Kidney epithelial cell (primary cell): ENCODE results near the gene SYMPK. TPM values are rescaled to one million over a fixed set of nuclear protein-coding genes. Genes with fewer than 3 reads are reported as not detected.
A peak's percentile ranks its signal among the peaks of the same experiment; 100 is the strongest.

Experiments
- DNase-seq: peaks from one replicate; pipeline ENCODE4 v3.0.0-alpha.2; 2010; ENCODE audit warnings: low read depth
- H3K27me3 ChIP-seq: 2 replicates; pipeline ENCODE4 v1.6.0; 2011; ENCODE audit warnings: low read length; ENCODE audit not compliant: control insufficient read depth, insufficient read depth
- H3K36me3 ChIP-seq: 2 replicates; pipeline ENCODE4 v1.5.1; 2011; ENCODE audit warnings: low read length; ENCODE audit not compliant: control insufficient read depth, insufficient read depth
- H3K4me3 ChIP-seq: 2 replicates; pipeline ENCODE4 v1.5.1; 2011; ENCODE audit warnings: low read depth, mild to moderate bottlenecking, control low read depth, low read length
- CTCF ChIP-seq: IDR thresholded peaks from 2 replicates; pipeline ENCODE4 v1.5.1; 2011; ENCODE audit warnings: mild to moderate bottlenecking, moderate library complexity, low read length, control low read depth, inconsistent platforms; ENCODE audit not compliant: insufficient read depth, poor library complexity, severe bottlenecking
- total RNA-seq: library from RNA; depleted of rRNA; stranded (reverse); fragments of >200 nt; gene quantifications from 2 replicates; pipeline ENCODE4 v1.2.3, GENCODE V29; 2015

SYMPK gene
- total RNA-seq, 1 donor from 2014 or later = 32.2 TPM

- Histone ChIP-seq H3K36me3 (no peaks in the 10 kb centered on the region), H3K4me3 (no peak overlapping the region), H3K27me3 (no peaks in the 10 kb centered on the region)
- DNase-seq = no peak
- no peak for TF ChIP-seq CTCF
Observed at GRCh38 chr19:45814166-45814780, 48.7 kb downstream of the SYMPK start.

- Histone ChIP-seq H3K36me3 (no peaks in the 10 kb centered on the region), H3K27me3 (no peaks in the 10 kb centered on the region), H3K4me3 (no peak overlapping the region)
- DNase-seq = no peak
- TF ChIP-seq CTCF = no peak
Observed at GRCh38 chr19:45812297-45812696, 50.6 kb downstream of the SYMPK start.

- DNase-seq = peak; percentile 70
- TF ChIP-seq CTCF = no peak
- H3K4me3 ChIP-seq = no peak overlapping the region
Observed at GRCh38 chr19:45809643-45810159, 53.2 kb downstream of the SYMPK start.

GRCh38 chr19:45805719-45806118 lies 57.2 kb downstream of the SYMPK start:
- Histone ChIP-seq H3K27me3 (peaks cover 2% of the 10 kb centered on the region), H3K4me3 (no peak overlapping the region), H3K36me3 (no peaks in the 10 kb centered on the region)
- TF ChIP-seq CTCF = no peak
- DNase-seq = no peak

More at GRCh38 chr19:45809643-45810159, 53.2 kb downstream of the SYMPK start:
- H3K27me3 ChIP-seq = no peaks in the 10 kb centered on the region
- H3K36me3 ChIP-seq = no peaks in the 10 kb centered on the region

GRCh38 chr19:45804959-45805230 lies 58.1 kb downstream of the SYMPK start:
- DNase-seq = no peak
- no peak overlapping the region for H3K4me3 ChIP-seq
- peaks cover 2% of the 10 kb centered on the region for H3K27me3 ChIP-seq
- TF ChIP-seq CTCF = no peak
- H3K36me3 ChIP-seq = no peaks in the 10 kb centered on the region
